CD14-positive monocyte (primary cell): ENCODE results near the gene KCTD16. TPM values are rescaled to one million over a fixed set of nuclear protein-coding genes. Genes with fewer than 3 reads are reported as not detected.

ENCODE experiments used
- DNase-seq, 3 donors: peaks; one replicate each; pipeline ENCODE4 v3.0.0-alpha.2; 2011 to 2022
- H2AFZ ChIP-seq: 2 replicates; pipeline ENCODE4 v1.6.0; 2012; ENCODE audit warnings: mild to moderate bottlenecking, low read depth, low read length, inconsistent platforms; ENCODE audit not compliant: insufficient read depth, poor library complexity, severe bottlenecking
- H3K27ac ChIP-seq, 2 donors: 1 replicate in 1 of 2; 2 replicates in 1 of 2; pipeline ENCODE4 v1.5.1; 2012 to 2013; ENCODE audit warnings: low read length in 2 of 2, control low read depth in 1 of 2, inconsistent platforms in 1 of 2, low read depth in 1 of 2, mild to moderate bottlenecking in 1 of 2
- H3K27me3 ChIP-seq, 2 donors: one replicate each; pipeline versions ENCODE4 v1.6.0 to v1.6.1; 2011 to 2013; ENCODE audit warnings: low read length in 2 of 2; ENCODE audit not compliant: control insufficient read depth in 2 of 2, insufficient read depth in 2 of 2
- H3K36me3 ChIP-seq, 2 donors: replicated peaks in 1 of 2; 1 replicate in 1 of 2; 2 replicates in 1 of 2; pipeline versions ENCODE4 v1.5.1 to v1.6.1; 2012 to 2013; ENCODE audit warnings: low read length in 2 of 2, control low read depth in 1 of 2, inconsistent platforms in 1 of 2, mild to moderate bottlenecking in 1 of 2; ENCODE audit not compliant: insufficient read depth in 2 of 2, control insufficient read depth in 1 of 2
- H3K4me1 ChIP-seq, 2 donors: 1 replicate in 1 of 2; 2 replicates in 1 of 2; pipeline versions ENCODE4 v1.5.1 to v1.6.1; 2012 to 2013; ENCODE audit warnings: low read length in 2 of 2, control low read depth in 1 of 2, inconsistent platforms in 1 of 2, mild to moderate bottlenecking in 1 of 2, moderate library complexity in 1 of 2; ENCODE audit not compliant: insufficient read depth in 2 of 2, control insufficient read depth in 1 of 2
- H3K4me2 ChIP-seq: replicated peaks from 2 replicates; pipeline ENCODE3; 2012; ENCODE audit warnings: low read length, moderate library complexity, mild to moderate bottlenecking; ENCODE audit not compliant: poor library complexity, severe bottlenecking; ENCODE audit errors: extremely low read depth
- H3K4me3 ChIP-seq, 3 experiments: fragments of 200-600 bp in 1 of 3; sonication (generic) in 1 of 3; replicated peaks in 1 of 3; 1 replicate in 2 of 3; 2 replicates in 1 of 3; pipeline ENCODE4 v1.5.1; 2011 to 2013; ENCODE audit warnings: low read length in 3 of 3, mild to moderate bottlenecking in 3 of 3, control low read depth in 2 of 3, low read depth in 2 of 3, inconsistent platforms in 1 of 3, moderate library complexity in 1 of 3
- H3K79me2 ChIP-seq: 2 replicates; pipeline ENCODE4 v1.6.0; 2012; ENCODE audit warnings: mild to moderate bottlenecking, control low read depth, inconsistent platforms, low read length, moderate library complexity; ENCODE audit not compliant: insufficient read depth
- H3K9ac ChIP-seq: 2 replicates; pipeline ENCODE4 v1.6.0; 2017; ENCODE audit warnings: low read length, mild to moderate bottlenecking; ENCODE audit not compliant: insufficient read depth, poor library complexity, severe bottlenecking
- H3K9me3 ChIP-seq, 2 donors: replicated peaks in 1 of 2; 1 replicate in 1 of 2; 2 replicates in 1 of 2; pipeline versions ENCODE4 v1.5.1 to v1.6.1; 2012 to 2013; ENCODE audit warnings: low read length in 2 of 2, control low read depth in 1 of 2; ENCODE audit not compliant: control insufficient read depth in 1 of 2, insufficient read depth in 1 of 2
- H4K20me1 ChIP-seq: 2 replicates; pipeline ENCODE4 v1.6.0; 2012; ENCODE audit warnings: mild to moderate bottlenecking, low read length, control low read depth, moderate library complexity; ENCODE audit not compliant: insufficient read depth
- H3K27ac Mint-ChIP-seq, 7 donors: one replicate each; pipeline ENCODE4 v1.8.0; 2020; ENCODE audit warnings: mild to moderate bottlenecking in 7 of 7, mixed read lengths in 7 of 7, moderate library complexity in 6 of 7, inconsistent platforms in 2 of 7
- H3K27me3 Mint-ChIP-seq, 3 donors: one replicate each; pipeline ENCODE4 v1.8.0; 2021 to 2022; ENCODE audit warnings: low read depth in 3 of 3, mild to moderate bottlenecking in 3 of 3, mixed read lengths in 3 of 3, moderate library complexity in 3 of 3, inconsistent platforms in 1 of 3
- H3K36me3 Mint-ChIP-seq, 2 donors: one replicate each; pipeline ENCODE4 v1.8.0; 2020; ENCODE audit warnings: mixed read lengths in 2 of 2, inconsistent platforms in 1 of 2, mild to moderate bottlenecking in 1 of 2
- H3K4me1 Mint-ChIP-seq: one replicate; pipeline ENCODE4 v1.8.0; 2020; ENCODE audit warnings: mild to moderate bottlenecking, mixed read lengths
- H3K4me3 Mint-ChIP-seq, 2 donors: one replicate each; pipeline ENCODE4 v1.8.0; 2020; ENCODE audit warnings: mild to moderate bottlenecking in 2 of 2, mixed read lengths in 2 of 2, moderate library complexity in 1 of 2
- H3K9me3 Mint-ChIP-seq, 7 donors: one replicate each; pipeline ENCODE4 v1.8.0; 2020 to 2022; ENCODE audit warnings: mixed read lengths in 7 of 7, mild to moderate bottlenecking in 6 of 7, moderate library complexity in 6 of 7, inconsistent platforms in 2 of 7
- WGBS: methylation state at CpG from one replicate; pipeline ENCODE4 v1.1.5; 2013; ENCODE audit warnings: missing lambda C conversion rate; ENCODE audit not compliant: insufficient coverage; 5-methylcytosine and 5-hydroxymethylcytosine counted together
- intact Hi-C, 2 donors: fragments of 100-400 bp; cut with micrococcal nuclease; formaldehyde crosslinking; loops; one replicate each; pipeline versions ENCODE4 v1.15.0 to v1.15.1; 2023
- polyA plus RNA-seq, 3 donors: library from polyadenylated mRNA; depleted of rRNA in 1 of 3; unstranded in 2 of 3; stranded (reverse) in 1 of 3; fragments of 300-500 nt in 2 of 3; fragments of >200 nt in 1 of 3; fragmentation: Illumina TruSeq in 2 of 3; gene quantifications; 1 replicate in 2 of 3; 2 replicates in 1 of 3; pipeline ENCODE4 v1.2.3, GENCODE V29; 2012 to 2021
- TF ChIP-seq, protein P1 (sequence below): fragments of 200-600 bp; IDR thresholded peaks from one replicate; pipeline ENCODE4 v1.8.0; 2022; ENCODE audit warnings: antibody characterized with exemption, mild to moderate bottlenecking

The KCTD16 gene
- polyA plus RNA-seq, 3 donors: not detected

GRCh38 chr5:144315026-144315425, 144.4 kb downstream of the KCTD16 start:
- no peaks in the 10 kb centered on the region for H3K9me3 ChIP-seq
- TF ChIP-seq, protein P1, sequence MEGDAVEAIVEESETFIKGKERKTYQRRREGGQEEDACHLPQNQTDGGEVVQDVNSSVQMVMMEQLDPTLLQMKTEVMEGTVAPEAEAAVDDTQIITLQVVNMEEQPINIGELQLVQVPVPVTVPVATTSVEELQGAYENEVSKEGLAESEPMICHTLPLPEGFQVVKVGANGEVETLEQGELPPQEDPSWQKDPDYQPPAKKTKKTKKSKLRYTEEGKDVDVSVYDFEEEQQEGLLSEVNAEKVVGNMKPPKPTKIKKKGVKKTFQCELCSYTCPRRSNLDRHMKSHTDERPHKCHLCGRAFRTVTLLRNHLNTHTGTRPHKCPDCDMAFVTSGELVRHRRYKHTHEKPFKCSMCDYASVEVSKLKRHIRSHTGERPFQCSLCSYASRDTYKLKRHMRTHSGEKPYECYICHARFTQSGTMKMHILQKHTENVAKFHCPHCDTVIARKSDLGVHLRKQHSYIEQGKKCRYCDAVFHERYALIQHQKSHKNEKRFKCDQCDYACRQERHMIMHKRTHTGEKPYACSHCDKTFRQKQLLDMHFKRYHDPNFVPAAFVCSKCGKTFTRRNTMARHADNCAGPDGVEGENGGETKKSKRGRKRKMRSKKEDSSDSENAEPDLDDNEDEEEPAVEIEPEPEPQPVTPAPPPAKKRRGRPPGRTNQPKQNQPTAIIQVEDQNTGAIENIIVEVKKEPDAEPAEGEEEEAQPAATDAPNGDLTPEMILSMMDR: no peak
- 100% methylated on average over 2 of the region's 4 CpGs for whole genome bisulfite sequencing
- no peak overlapping the region for H3K4me3 ChIP-seq
- no peaks in the 10 kb centered on the region for H4K20me1 ChIP-seq
- H3K27ac ChIP-seq: no peak overlapping the region
- no peak overlapping the region for H3K27ac Mint-ChIP-seq
- H3K4me1 Mint-ChIP-seq: no peaks in the 10 kb centered on the region
- no peak for DNase-seq
- H3K4me3 Mint-ChIP-seq: no peak overlapping the region
- no peaks in the 10 kb centered on the region for H3K27me3 ChIP-seq
- H3K4me2 ChIP-seq: no peak overlapping the region
- no peaks in the 10 kb centered on the region for H3K36me3 ChIP-seq
- peaks cover 0 to 2% (median 0%) of the 10 kb centered on the region in 7 donors for H3K9me3 Mint-ChIP-seq
- no peaks in the 10 kb centered on the region for H3K36me3 Mint-ChIP-seq
- H3K4me1 ChIP-seq: no peaks in the 10 kb centered on the region
- H2AFZ ChIP-seq: no peak overlapping the region
- no peaks in the 10 kb centered on the region for H3K79me2 ChIP-seq
- H3K9ac ChIP-seq: no peak overlapping the region
- intact Hi-C loops: no loop called here
- no peaks in the 10 kb centered on the region for H3K27me3 Mint-ChIP-seq

- Histone ChIP-seq H3K36me3 (no peaks in the 10 kb centered on the region), H4K20me1 (no peaks in the 10 kb centered on the region), H3K27me3 (no peaks in the 10 kb centered on the region), H3K4me1 (no peaks in the 10 kb centered on the region), H3K9ac (no peak overlapping the region), H3K27ac (no peak overlapping the region), H3K4me2 (no peak overlapping the region), H3K9me3 (no peaks in the 10 kb centered on the region), H2AFZ (no peak overlapping the region), H3K79me2 (no peaks in the 10 kb centered on the region), H3K4me3 (no peak overlapping the region)
- H3K4me1 Mint-ChIP-seq: no peaks in the 10 kb centered on the region
- no peak overlapping the region for H3K4me3 Mint-ChIP-seq
- TF ChIP-seq, protein P1: no peak
- no peak overlapping the region for H3K27ac Mint-ChIP-seq
- DNase-seq: no peak
- H3K27me3 Mint-ChIP-seq: no peaks in the 10 kb centered on the region
- no peaks in the 10 kb centered on the region for H3K36me3 Mint-ChIP-seq
- intact Hi-C loops: no loop called here
- WGBS: no CpG with 5 or more reads among the region's 12 CpGs
- peaks cover 0 to 2% (median 0%) of the 10 kb centered on the region in 7 donors for H3K9me3 Mint-ChIP-seq
Observed at GRCh38 chr5:144315994-144316634, 145.4 kb downstream of the KCTD16 start.
